HG03175 (cell line): ENCODE data around the gene KDM5B.
"Not testable (repeated sequence)": the region's sequence is repeated elsewhere in the genome, so short reads cannot be mapped to it uniquely, and the experiment has no call there.

Source experiments
- ATAC-seq: cut with Tn5 transposase; IDR thresholded peaks from one replicate; pipeline ENCODE4 v1.9.1; 2021; ENCODE audit warnings: mild to moderate bottlenecking, moderate library complexity; ENCODE audit not compliant: unreplicated experiment

The KDM5B gene

DNA sequence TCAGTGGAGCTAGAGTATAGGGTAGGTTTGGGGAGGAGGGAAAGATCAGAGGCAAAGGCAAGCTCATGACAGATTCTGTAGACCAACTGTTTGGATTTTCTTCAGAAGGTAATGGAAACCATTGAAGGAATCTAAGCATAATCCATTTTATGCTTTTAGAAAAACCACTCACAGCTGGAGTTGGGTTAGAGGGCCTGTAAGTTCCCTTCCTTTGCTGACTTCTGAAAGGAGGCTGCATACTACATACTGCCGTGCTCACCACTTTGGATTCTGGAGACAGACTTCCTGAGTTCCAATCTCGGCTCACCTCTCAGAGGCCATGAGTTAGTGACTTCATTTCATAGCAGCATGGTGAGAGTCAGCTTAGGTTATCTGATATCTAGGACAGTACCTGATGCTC lies 91.6 kb downstream of the KDM5B start:
- ATAC-seq, result no peak

GRCh38 chr1:202714202-202714601 lies 94.0 kb downstream of the KDM5B start:
- not testable (repeated sequence) for ATAC-seq

DNA sequence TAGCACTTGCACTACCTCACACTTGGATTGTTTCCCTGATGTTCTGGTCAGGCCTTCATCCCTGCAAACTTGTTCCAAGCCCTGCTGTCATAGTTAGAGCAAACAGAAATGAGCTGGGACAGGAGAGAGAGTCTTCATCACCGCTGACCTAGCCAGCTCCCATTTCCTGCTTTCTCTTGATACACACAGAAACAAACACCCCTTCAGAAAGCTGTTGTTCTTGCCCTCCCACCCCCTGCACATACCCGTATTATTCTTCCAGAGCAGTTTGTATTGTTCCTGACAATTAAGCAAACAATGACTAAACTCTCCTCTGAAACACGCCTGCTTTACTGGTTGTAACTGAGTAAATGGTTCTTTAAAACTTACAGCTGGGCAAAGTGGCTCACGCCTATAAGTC lies 95.1 kb downstream of the KDM5B start:
- no peak for ATAC-seq

GRCh38 chr1:202711949-202712635 lies 96.1 kb downstream of the KDM5B start:
- ATAC-seq, result no peak

- no peak for ATAC-seq
These were observed 97.9 kb downstream of the KDM5B start, which contains the start of gene SYT2 for GRCh38 chr1:202710070-202711045. Gene SYT2, minus strand, starts transcription at chr1:202710454. Its CDS starts 104,682 bp downstream, at chr1:202605772.

GRCh38 chr1:202709276-202710041 lies 98.8 kb downstream of the KDM5B start:
- no peak for ATAC-seq

- no peak for ATAC-seq
These were observed 99.6 kb downstream of the KDM5B start for GRCh38 chr1:202708456-202709275.

- no peak for ATAC-seq
These were observed 101.4 kb downstream of the KDM5B start for GRCh38 chr1:202706851-202707250.

DNA sequence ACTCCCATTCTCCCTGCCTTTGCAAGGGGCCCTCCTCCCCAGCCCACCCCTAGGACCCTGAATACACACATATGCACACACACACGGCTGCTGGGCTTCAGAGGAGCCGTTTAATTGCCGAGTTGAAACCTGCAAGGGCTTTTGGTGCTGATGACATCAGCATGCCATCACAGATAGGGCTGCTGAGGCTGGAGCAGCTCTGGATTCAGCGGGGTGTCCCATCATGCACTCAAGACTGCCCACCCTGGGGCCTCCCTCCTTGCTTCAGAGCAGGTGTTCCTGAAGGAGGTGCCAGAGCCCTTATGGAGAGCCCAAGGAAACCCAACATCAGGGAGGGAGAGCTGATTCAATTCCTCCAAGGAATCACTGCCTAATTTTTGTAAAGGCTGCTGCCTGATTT lies 103.6 kb downstream of the KDM5B start:
- ATAC-seq, result no peak

DNA sequence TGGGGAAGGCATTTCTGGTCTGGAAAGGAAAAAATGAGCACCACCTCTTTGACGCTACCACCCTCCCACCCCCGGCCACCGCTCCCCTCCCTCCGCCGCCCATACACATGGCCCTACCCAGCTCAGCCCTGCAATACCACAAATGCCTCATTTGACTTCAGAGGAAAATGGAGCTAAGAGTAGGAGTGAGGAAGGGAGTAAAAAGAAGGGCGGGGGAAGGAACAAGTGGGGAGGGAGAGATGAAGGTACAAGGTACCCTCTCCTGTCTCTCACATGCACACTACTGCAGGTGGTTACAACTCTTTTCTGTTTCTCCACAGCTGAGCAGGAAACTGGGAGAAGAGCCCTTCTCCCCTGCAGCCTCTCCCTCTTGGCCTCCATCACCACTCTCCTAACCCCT lies 105.0 kb downstream of the KDM5B start:
- ATAC-seq, result no peak

DNA sequence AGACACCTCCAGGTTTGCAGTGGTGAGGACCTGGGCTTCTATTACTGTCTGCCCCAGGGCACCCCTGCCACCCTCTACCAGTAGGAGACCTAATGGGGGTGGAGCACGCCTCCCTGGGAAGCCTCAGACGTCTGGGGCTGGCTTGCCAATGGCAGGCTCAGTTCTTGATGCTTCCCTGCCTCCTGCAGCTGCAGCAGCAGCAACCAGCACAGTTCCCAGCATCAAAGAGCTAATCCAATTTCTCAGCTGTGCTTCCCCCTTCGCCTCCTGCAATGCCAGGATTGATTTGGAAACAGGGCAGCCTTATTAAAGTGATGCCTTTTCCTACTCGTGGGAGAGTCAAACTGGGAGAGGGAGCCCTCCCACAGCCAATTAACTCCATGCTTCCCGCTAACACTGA lies 106.1 kb downstream of the KDM5B start:
- no peak for ATAC-seq

DNA sequence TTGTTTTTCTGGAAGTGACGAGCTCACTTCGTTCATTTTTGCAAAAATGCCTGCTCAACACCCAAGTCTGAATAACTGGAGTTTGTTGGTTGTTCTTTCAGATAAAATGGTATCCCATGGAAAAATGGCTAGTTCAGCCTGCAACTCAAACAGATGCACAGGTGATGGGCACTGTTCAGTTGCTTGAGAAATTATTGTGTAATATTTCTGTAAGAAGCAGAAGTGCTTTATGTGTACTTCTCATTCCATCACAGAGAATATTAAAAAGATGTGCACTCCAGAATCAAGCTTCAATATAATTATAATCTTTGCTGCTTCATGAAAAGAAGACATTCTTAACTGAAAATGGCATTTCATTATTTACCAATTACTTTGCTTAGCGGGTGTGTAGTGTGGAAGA lies 107.0 kb downstream of the KDM5B start:
- ATAC-seq, result no peak

- ATAC-seq, result no peak
These were observed 108.2 kb downstream of the KDM5B start for GRCh38 chr1:202700061-202700460.

DNA sequence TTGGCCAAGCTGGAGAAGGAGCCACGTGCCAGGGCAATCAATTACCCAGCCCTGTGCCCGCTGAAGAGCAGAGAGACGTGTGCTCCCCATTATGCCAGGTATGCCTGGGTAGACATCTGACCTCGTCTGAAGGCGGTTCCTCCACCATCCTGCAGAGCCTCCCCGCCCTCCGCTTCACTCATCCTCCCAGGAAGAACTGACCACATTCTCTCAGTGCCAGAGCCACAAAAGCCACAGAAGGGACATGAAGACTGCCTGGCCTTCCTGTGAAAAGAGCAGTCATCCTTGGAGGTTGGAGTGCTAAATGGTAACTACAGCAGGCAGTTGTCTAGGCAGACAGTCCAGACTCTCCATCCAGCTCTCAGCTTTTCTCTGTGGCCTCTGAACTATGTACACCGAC lies 109.9 kb downstream of the KDM5B start:
- ATAC-seq, result no peak

DNA sequence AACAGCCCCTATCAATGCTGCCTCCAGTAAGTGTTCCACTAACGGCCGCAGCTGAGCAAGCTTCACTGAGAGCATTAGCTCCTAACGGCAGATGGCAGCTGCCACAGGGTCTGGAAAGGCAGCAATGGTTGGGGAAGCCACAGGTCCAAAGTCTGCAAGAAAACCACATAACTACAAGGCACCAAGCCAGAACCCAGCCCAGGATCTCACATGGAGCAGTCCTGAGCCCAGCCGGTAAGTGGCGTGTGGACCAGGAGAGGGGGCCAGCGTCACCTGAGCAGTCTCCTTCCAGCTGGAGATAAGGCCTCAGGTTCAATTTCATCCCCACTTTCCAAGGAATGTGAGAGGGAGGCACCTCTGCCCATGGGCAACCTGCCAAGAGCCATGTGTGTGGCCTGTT lies 111.2 kb downstream of the KDM5B start:
- no peak for ATAC-seq

GRCh38 chr1:202694314-202694713 lies 113.9 kb downstream of the KDM5B start:
- no peak for ATAC-seq

DNA sequence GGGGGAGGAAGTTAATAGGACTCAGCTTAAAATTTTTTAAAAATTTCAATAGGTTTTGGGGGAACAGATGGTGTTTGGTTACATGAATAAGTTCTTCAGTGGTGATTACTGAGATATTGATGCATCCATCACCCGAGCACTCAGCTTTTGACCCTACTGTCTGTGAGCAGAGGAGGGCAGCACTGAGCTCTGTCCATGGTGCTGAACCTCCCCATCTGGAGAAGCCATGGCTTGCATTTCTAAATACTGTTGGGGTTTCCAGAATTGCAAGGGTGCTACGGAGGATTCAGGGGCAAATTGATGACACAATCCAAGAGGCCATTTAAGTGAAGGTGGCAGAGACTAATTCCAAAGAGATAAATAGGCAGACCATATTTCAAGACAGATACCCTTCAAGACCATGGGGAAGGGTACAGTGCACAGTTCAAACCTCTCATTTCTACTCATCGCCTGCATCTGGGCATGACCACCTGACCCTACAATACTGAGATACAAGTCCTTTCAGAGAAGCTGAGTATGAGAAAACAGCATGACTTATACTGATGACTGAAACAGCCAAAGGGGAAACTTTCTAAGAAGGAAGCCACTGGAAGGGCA lies 115.2 kb downstream of the KDM5B start:
- ATAC-seq, result no peak

GRCh38 chr1:202691816-202692215 lies 116.4 kb downstream of the KDM5B start:
- no peak for ATAC-seq

GRCh38 chr1:202689493-202690342 lies 118.5 kb downstream of the KDM5B start:
- no peak for ATAC-seq
